Stomach (tissue), 9 donors: ENCODE measurements around the gene STAT6. TPM values are rescaled to one million over a fixed set of nuclear protein-coding genes. Genes with fewer than 3 reads are reported as not detected.

Experiments
- DNase-seq, 2 donors: peaks; one replicate each; pipeline versions ENCODE4 v3.0.0 to v3.0.0-alpha.2; 2013 to 2019
- H3K27ac ChIP-seq, 5 donors: fragments of 200-600 bp in 4 of 5; sonication (generic) in 4 of 5; one replicate each; pipeline ENCODE4 v1.5.1; 2013 to 2019; ENCODE audit warnings: mild to moderate bottlenecking in 1 of 5, moderate library complexity in 1 of 5
- H3K27me3 ChIP-seq, 3 donors: fragments of 200-600 bp; sonication (generic); one replicate each; pipeline ENCODE4 v1.5.1; 2017 to 2019; ENCODE audit warnings: mixed run types in 1 of 3
- H3K36me3 ChIP-seq, 4 donors: fragments of 200-600 bp; sonication (generic); 1 replicate in 3 of 4; 2 replicates in 1 of 4; pipeline ENCODE4 v1.5.1; 2016 to 2019
- H3K4me1 ChIP-seq, 4 donors: fragments of 200-600 bp; sonication (generic); one replicate each; pipeline ENCODE4 v1.5.1; 2016 to 2019
- H3K4me3 ChIP-seq, 4 donors: fragments of 200-600 bp; sonication (generic) in 3 of 4; one replicate each; pipeline ENCODE4 v1.5.1; 2016 to 2019; ENCODE audit warnings: mild to moderate bottlenecking in 1 of 4
- H3K9me3 ChIP-seq, 4 donors: fragments of 200-600 bp; sonication (generic); one replicate each; pipeline ENCODE4 v1.5.1; 2016 to 2019
- CTCF ChIP-seq, 7 experiments: fragments of 450-650 bp in 4 of 7; fragments of 200-600 bp in 3 of 7; sonication (generic) in 3 of 7; IDR thresholded peaks; one replicate each; pipeline ENCODE4 v1.5.1; 2016 to 2019; ENCODE audit warnings: antibody characterized with exemption in 7 of 7, control low read depth in 2 of 7, mild to moderate bottlenecking in 1 of 7
- EP300 ChIP-seq: sonication (generic); formaldehyde crosslinking; IDR thresholded peaks from one replicate; pipeline ENCODE4 v1.6.1; 2017; ENCODE audit warnings: antibody characterized with exemption
- POLR2A ChIP-seq, 4 donors: fragments of 450-650 bp; IDR thresholded peaks; one replicate each; pipeline ENCODE4 v1.6.1; 2016; ENCODE audit warnings: antibody characterized with exemption in 4 of 4, control low read depth in 2 of 4, mild to moderate bottlenecking in 1 of 4, moderate library complexity in 1 of 4
- POLR2AphosphoS5 ChIP-seq, 3 donors: sonication (generic); formaldehyde crosslinking; IDR thresholded peaks; one replicate each; pipeline ENCODE4 v1.6.1; 2016; ENCODE audit warnings: antibody characterized with exemption in 3 of 3
- WGBS, 5 donors: extraction: QIAGEN DNeasy Blood & Tissue Kit in 3 of 5; methylation state at CpG; one replicate each; pipeline versions ENCODE4 v1.1.5 to v1.1.7; 2013 to 2018; 5-methylcytosine and 5-hydroxymethylcytosine counted together
- intact Hi-C: fragments of 100-400 bp; cut with DNase I; formaldehyde crosslinking; loops from one replicate; pipeline ENCODE4 v1.15.1; 2023; ENCODE audit warnings: low total_unique reads
- polyA plus RNA-seq, 3 donors: library from polyadenylated mRNA; stranded (reverse); fragments of 200-250 nt; gene quantifications; one replicate each; pipeline ENCODE4 v1.2.3, GENCODE V29; 2013
- total RNA-seq, 5 donors: library from RNA; depleted of rRNA; stranded (reverse); fragments of >200 nt; gene quantifications; one replicate each; pipeline versions ENCODE4 v1.1.0 to v1.2.3, GENCODE V29; 2014 to 2016
- donor health status: healthy with polysubstance abuse.
- donor health status: Bipolar disorder and iron deficiency.
- donor health status: healthy.

STAT6 gene
- total and polyA plus RNA-seq, 8 donors: 81.9 to 477 (median 178) TPM

DNA sequence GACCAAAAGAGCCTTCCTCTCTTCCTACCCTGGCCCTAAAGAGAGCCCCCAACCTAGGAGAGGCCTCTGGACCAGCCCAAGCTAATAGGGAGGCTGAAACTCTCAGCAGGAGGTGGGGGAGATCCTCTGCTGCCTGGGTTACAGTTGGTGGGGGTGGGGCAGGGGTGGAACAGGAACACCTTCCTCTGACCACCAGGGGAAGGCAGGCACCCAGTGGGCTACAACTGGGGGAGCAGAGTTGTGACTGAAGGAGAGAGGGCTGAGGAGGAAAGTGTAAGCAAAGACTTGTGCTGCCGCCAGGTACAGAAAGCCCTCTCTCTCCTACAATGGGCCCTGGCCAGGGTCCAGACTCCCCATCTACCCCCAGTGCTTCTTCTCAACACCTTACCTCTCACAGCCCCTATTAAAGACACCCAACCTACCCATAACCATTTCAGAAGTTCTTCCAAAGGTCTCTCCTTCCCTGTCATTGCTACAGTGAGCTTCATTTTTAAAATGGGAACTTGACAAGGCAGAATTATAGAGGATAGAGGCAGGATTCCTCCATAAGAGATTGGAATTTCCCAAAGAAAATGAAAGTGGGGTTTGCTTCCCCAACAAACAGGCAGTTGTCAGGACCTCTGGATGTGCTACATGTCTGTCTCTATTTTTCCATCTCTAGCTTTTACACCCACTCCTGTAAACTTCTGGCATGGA lies 62.6 kb downstream of the STAT6 start:
- Histone ChIP-seq H3K27ac (no peak overlapping the region), H3K27me3 (no peaks in the 10 kb centered on the region), H3K4me1 (peaks cover 0 to 34% (median 5%) of the 10 kb centered on the region in 4 donors), H3K4me3 (peak overlapping the region in 2 of 4 donors; percentile 5 to 22), H3K36me3 (no peaks in the 10 kb centered on the region), H3K9me3 (no peaks in the 10 kb centered on the region)
- intact Hi-C loops: no loop called here
- WGBS, 5 donors: 54 to 80% (median 74%) methylated on average over 1 of the region's 1 CpG
- TF ChIP-seq POLR2AphosphoS5 (IDR thresholded peaks at IDR 0.05) (no peak), EP300 (no peak), POLR2A (IDR thresholded peaks at IDR 0.05) (no peak), CTCF (IDR thresholded peaks at IDR 0.05) (no peak)
- no peak for DNase-seq

DNA sequence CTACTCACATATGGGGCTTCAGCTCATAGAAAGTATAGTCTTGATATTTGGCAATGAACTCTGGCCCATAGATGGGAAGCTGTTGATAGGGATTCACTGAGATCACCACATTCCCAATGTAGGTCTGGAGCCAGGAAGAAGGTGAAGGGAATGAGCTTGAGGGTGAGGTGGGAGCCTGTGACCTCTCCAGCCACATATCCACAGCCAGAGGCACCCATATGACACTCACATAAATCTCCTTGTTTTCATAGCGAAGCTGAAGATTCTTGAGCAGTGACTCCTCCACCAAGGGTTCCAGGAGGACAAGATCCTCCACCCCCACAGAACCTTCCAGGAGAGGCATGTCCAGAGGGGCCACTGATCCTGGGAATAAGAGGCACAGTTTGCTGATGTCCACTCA lies 63.2 kb downstream of the STAT6 start:
- Histone ChIP-seq H3K4me1 (peaks cover 0 to 34% (median 5%) of the 10 kb centered on the region in 4 donors), H3K27me3 (peaks cover 0 to 5% (median 0%) of the 10 kb centered on the region in 3 donors), H3K36me3 (peaks cover 0 to under 1% (median 0%) of the 10 kb centered on the region in 4 donors), H3K27ac (no peak overlapping the region), H3K9me3 (no peaks in the 10 kb centered on the region), H3K4me3 (no peak overlapping the region)
- intact Hi-C loops: no loop called here
- WGBS, 5 donors: 53 to 100% (median 83%) methylated on average over 1 of the region's 1 CpG
- TF ChIP-seq POLR2AphosphoS5 (IDR thresholded peaks at IDR 0.05): no peak
- no peak for TF ChIP-seq POLR2A (IDR thresholded peaks at IDR 0.05)
- no peak for TF ChIP-seq EP300
- no peak for TF ChIP-seq CTCF (IDR thresholded peaks at IDR 0.05)
- DNase-seq: no peak

GRCh38 chr12:57046947-57047890 lies 63.9 kb downstream of the STAT6 start:
- H3K4me1 ChIP-seq: peaks cover 0 to 34% (median 5%) of the 10 kb centered on the region in 4 donors
- no peaks in the 10 kb centered on the region for H3K9me3 ChIP-seq
- WGBS, 5 donors: 67 to 78% (median 76%) methylated on average over 10 of the region's 10 CpGs
- H3K27me3 ChIP-seq: peaks cover 0 to 8% (median 0%) of the 10 kb centered on the region in 3 donors
- no peak for DNase-seq
- no peak overlapping the region for H3K27ac ChIP-seq
- intact Hi-C loops: no loop called here
- peaks cover 0 to 5% (median 0%) of the 10 kb centered on the region in 4 donors for H3K36me3 ChIP-seq
- TF ChIP-seq CTCF (IDR thresholded peaks at IDR 0.05) (no peak), POLR2AphosphoS5 (IDR thresholded peaks at IDR 0.05) (no peak), POLR2A (IDR thresholded peaks at IDR 0.05) (no peak), EP300 (no peak)
- no peak overlapping the region for H3K4me3 ChIP-seq

DNA sequence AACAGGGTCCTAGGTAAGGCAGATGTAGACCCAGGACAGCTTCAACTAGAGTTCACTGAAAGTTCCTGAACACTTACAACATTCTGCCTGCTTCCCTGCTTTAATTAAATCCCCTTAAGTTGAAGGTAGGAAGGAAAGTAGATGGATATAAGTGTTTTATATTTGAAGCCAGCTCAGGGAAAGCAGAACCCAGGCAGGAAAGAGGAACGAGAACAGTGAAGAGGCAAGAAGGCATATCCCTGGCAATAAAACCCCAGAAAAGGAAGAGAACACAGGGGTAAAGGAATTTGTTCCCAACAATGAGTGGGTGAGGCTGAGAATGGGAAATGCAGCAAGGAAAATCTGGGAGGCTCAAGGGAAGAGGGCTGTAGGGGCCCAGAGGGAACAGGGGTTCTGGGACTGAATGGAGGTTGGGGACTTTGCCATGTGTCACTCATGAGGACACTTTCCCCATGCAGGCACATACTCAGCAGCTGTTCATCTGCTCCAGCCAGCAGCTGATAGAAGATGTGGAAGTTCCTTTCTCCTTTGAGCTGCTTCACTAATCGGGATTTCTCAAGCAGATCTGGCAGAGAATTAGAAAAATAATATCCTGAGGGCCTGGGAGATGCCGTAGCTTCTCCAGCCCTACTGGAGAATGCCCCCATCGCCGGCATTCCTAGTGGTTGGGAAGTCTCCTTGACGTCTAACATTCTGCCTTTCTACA lies 64.9 kb downstream of the STAT6 start:
- H3K4me1 ChIP-seq: peaks cover 0 to 34% (median 5%) of the 10 kb centered on the region in 4 donors
- 76 to 84% (median 77%) methylated on average over 6 of the region's 6 CpGs for WGBS, 5 donors
- no peak overlapping the region for H3K4me3 ChIP-seq
- H3K27me3 ChIP-seq: peaks cover 0 to 8% (median 0%) of the 10 kb centered on the region in 3 donors
- peaks cover 0 to 5% (median 0%) of the 10 kb centered on the region in 4 donors for H3K36me3 ChIP-seq
- intact Hi-C loops: no loop called here
- DNase-seq: no peak
- no peaks in the 10 kb centered on the region for H3K9me3 ChIP-seq
- TF ChIP-seq POLR2A (IDR thresholded peaks at IDR 0.05) (no peak), POLR2AphosphoS5 (IDR thresholded peaks at IDR 0.05) (no peak), EP300 (no peak), CTCF (IDR thresholded peaks at IDR 0.05) (no peak)
- no peak overlapping the region for H3K27ac ChIP-seq
